NCI-H82 treated with DMSO at 0.1 percent for 48 hours (cell line): ENCODE measurements around the gene SGK1.
"Not testable (repeated sequence)": the region's sequence is repeated elsewhere in the genome, so short reads cannot be mapped to it uniquely, and the experiment has no call there.

Experiments used
- DNase-seq: peaks from one replicate; lab custom pipeline; 2025; ENCODE audit not compliant: unreplicated experiment; lab: John Stamatoyannopoulos, UW

Gene SGK1

DNA sequence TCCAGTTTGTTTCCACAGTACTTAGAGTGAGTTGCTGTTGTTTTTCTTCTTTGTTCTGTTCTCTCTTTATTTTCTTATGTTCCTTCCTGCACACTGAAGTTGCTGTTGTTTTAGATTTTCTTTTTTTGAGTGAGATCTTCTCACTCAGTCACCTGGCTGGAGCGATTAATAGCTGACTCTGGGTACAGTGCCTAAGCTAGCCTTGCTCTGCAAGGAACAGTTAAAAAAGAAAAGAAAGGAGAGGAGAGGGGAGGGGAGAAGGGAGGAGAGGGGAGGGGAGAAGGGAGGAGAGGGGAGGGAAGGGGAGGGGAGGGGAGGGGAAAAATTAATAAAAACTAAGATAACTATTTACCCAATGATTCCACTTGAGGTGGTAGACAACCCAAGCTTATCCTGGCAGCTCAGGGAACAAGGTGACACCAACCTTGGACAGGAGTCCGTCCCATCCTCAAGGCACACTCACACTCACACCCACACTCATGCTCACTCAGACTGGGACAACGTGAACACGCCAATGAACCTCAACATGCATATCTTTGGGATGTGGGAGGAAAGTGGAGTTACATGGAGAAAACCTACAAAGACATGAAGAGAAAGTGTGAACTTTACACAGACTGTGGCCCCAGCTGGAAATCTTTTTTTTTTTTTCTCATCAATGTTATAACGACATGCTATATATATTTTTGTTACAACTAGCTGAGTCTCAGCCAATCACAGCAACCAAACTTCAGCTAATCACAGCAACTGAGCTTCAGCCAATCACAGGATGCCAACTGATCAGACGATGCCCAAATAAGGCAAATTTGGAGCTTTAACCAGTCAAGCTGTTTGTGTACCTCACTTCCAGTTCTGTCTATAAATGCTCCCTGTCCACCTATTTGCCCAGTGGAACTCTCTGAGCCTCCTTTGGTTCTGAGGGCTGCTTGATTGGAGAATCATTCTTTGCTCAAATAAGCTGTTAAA lies 124.1 kb downstream of the SGK1 start:
- no peak for DNase-seq

DNA sequence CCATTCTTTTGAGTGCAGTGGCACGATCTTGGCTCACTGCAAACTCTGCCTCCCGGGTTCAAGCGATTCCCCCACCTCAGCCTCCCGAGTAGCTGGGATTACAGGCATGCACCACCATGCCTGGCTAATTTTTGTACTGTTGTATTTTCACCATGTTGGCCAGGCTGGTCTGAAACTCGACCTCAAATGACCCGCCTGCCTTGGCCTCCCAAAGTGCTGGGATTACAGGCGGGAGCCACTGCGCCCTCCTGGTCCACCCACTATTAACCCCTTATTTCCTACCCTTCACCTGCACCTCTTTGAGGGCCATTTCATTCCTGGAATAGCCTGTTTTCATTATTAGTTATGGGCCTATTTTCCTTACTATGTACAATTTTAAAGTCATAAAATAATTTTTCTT lies 125.3 kb downstream of the SGK1 start:
- not testable (repeated sequence) for DNase-seq

- no peak for DNase-seq
These were observed 127.0 kb downstream of the SGK1 start for GRCh38 chr6:134190883-134191282.

DNA sequence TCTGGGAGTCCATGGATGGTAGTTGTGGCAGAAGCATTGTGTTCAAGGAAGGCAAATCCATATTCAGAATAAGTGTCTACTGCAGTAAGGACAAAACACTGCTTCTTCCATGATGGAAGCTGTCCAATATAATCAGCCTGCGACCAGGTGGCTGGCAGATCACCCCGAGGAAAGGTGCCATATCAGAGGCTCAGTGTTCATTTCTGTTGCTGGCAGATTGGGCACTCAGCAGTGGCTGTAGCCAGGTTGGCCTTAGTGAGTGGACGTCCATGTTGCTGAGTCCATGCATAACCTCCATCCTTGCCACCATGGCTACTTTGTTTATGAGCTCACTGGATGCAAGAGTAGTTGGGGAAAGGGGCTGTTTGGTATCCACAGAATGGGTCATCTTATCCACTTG lies 130.2 kb downstream of the SGK1 start:
- no peak for DNase-seq

DNA sequence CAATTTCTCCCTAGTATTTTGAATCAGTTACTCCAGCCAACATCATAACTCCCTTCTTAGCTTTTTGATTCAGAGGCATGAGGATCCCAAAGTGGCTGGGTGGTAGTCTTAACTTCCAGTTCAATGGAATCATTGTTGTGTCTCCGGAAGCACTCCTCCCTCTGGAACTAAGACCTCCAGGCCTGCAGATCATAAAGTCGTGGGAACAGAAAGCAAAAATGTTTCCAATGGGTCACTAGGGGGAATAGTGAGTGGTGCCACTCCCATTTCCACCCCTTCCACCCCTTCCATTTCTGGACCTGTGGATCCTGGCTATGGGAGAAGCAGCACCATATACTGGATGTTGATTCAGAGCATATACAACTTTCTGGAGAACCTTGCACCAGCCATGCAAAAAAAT lies 130.8 kb downstream of the SGK1 start:
- DNase-seq, result no peak

- no peak for DNase-seq
These were observed 131.6 kb downstream of the SGK1 start for GRCh38 chr6:134186355-134186754.

DNA sequence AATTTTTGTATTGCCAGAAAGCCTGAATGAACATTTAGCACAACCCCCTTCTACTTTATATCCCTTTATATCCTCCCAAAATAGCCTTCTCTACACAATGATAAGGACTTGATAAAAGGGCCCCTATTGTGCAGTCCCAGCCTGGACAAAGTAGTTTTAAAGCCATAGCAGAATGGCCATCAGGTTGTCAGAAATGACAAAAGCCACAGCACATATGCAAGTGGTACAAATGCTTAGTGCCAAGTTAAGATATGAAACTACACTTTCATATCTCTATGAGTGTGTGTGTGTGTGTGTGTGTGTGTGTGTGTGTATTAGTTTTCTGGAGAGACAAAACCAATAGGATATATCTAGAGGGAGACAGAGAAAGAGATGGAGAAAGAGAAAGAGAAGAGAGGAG lies 132.6 kb downstream of the SGK1 start:
- DNase-seq, result no peak

DNA sequence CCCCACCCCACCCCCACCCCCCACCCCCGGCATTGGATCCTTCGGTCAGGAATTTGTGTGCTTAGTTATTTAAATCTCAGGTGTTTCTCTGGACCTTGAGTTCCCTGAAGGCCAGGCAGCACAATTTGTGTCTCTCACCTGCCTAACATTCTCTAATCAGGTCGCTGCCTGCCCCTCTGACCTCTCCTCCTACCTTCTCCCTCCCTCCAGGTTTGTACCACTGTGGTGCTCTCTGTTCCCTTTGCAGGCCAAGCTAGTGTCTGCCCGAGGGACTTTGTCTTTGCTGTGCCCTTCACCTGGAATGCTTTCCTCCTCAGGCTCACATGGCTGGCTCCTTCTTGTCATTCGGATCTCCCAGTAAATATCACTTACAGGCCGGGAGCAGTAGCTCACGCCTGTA lies 134.1 kb downstream of the SGK1 start:
- DNase-seq, result no peak

- no peak for DNase-seq
These were observed 135.4 kb downstream of the SGK1 start for GRCh38 chr6:134182528-134182927.

- not testable (repeated sequence) for DNase-seq
These were observed 136.2 kb downstream of the SGK1 start for GRCh38 chr6:134181726-134182125.

DNA sequence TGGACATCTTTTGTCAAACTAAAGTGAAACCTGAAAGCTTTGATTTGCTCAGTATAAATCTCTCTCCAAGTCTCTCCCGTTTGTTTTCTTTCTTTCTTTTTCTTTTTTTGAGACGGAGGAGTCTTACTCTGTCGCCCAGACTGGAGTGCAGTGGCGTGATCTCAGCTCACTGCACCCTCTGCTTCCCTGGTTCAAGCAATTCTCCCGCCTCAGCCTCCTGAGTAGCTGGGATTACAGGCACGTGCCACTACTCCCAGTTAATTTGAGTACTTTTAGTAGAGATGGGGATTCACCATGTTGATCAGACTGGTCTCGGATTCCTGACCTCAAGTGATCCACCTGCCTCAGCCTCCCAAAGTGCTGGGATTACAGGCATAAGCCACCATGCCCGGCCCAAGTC lies 136.7 kb downstream of the SGK1 start:
- DNase-seq, result not testable (repeated sequence)

DNA sequence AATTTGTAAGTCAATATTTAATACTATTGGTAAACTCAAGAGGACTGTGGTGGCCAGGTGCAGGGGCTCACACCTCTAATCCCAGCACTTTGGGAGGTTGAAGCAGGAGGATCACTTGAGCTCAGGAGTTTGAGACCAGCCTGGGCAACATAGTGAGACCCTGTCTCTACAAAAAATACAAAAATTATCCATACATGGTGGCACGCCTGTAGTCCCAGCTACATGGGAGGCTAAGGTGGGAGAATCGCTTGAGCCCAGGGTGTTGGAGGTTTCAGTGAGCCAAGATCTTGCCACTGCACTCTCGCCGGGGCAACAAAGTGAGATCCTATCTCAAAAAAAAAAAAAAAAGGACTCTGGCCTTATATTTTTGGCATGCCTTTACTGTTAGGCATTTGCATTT lies 137.4 kb downstream of the SGK1 start:
- not testable (repeated sequence) for DNase-seq

GRCh38 chr6:134178161-134179044 lies 139.5 kb downstream of the SGK1 start:
- peak; percentile 19 for DNase-seq

DNA sequence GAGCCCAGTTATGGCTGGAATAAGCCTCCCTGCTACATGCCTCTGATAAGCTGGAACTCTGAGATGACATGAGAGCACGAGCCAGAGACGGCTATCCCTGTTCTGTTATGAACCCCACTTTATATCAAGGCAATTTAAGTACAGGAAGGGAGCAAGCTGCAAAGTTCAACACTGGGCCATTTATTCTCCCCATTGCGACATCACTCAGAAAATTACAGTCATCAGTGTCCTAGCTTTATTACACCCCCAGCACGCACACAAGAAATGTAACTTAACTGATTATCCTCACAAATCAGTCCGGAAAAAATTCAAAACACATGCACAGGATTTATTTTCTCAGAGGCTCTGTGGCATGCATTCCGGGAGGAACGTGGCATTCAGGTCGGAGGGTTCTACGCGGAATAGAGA lies 140.2 kb downstream of the SGK1 start:
- DNase-seq, result no peak

DNA sequence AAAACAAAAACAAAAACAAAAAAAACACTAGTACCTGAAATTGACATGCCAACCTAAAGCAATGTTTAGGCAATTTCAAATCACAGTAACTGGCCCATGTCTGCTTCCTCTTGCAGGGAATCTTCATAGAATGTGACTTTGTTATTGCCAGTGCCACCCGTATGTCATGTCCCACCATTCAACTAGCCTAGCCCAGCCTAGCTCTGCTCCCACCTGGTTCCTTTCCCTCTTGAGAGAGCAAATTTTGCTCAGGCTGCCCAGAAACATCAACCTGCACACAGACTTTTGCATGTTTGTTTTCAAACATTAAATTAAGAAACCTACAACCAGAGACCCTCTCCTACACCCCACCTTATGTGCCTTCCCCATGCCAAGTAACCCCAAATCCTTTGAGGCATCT lies 140.7 kb downstream of the SGK1 start:
- no peak for DNase-seq

- DNase-seq, result no peak
These were observed 141.5 kb downstream of the SGK1 start for GRCh38 chr6:134176264-134176975.

DNA sequence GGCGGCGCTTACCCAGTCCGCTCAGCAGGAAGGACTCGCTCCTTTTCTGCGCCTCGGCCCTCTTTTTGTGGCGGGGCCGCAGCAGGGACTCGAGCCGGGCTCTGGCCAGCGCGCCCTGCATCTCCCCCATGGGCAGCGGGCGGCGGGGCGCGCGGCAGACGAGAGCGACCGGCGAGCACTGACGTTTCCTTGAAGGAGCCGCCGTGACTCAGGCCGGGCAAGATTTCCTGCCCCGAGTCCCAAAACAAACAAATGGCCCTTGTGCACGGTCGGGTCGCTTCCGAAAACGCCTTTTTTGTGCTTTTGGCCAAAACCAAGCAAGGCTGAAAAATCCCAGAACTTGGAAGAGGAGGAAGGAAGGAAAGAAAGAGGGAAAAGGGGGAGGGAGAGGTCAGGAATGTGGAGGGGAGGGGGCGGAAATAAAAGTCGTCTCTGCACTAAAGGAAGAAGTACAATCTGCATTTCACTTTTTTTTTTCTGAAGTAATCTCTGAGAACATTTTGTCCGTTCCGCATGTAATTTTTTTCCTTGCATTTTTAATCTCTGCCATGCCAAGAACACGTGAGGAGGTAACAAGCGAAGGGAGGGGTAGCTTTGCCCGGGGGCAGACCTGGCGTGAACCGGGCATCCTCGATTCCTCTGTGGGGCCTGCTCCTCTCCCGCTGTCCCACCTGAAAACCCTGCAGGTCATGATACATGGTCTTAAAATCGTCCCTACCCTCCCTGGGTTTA lies 142.2 kb downstream of the SGK1 start:
- DNase-seq, result no peak

DNA sequence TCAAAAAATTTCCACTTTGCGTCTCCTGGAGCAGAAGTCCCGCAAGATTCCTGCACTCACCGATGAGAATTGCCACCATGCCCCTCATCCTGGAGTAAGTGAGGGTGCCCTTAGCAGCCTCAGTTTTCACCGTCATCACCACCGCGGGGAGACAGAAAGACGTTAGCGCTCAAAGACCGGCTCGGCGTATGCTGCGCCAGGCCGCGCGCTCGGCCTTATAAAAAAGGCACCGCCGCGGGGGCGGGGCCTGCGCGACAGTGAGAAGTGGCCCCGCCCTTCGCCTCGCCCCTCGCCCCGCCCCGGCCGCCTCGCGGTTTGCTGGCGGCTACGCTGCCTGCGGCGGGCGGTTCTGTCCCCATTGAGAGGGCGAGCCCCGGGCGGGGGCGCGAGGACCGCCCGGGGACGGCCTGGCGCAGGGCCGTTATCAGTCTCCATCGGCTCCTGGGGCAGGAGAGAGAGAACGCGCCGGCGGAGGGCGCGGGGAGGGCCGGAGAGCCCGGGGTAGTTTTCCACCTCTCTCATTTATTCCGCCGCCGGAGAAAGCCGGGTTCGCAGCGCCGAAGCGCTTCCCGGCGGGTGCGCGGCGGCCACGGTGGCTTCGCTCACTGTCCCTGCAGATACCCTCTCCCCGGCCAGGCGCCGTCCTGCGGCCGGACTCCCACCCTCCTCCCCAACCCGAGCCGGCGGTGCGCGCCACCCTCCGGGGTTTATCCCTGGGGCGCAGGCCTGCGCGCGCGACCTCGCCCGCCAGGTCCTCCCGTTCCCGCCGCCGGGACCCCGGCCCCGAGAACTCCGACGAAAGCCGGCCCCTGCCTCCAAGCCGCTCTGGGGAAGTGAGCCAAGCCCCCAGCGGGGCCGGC lies 143.0 kb downstream of the SGK1 start:
- peak; percentile 79 for DNase-seq

DNA sequence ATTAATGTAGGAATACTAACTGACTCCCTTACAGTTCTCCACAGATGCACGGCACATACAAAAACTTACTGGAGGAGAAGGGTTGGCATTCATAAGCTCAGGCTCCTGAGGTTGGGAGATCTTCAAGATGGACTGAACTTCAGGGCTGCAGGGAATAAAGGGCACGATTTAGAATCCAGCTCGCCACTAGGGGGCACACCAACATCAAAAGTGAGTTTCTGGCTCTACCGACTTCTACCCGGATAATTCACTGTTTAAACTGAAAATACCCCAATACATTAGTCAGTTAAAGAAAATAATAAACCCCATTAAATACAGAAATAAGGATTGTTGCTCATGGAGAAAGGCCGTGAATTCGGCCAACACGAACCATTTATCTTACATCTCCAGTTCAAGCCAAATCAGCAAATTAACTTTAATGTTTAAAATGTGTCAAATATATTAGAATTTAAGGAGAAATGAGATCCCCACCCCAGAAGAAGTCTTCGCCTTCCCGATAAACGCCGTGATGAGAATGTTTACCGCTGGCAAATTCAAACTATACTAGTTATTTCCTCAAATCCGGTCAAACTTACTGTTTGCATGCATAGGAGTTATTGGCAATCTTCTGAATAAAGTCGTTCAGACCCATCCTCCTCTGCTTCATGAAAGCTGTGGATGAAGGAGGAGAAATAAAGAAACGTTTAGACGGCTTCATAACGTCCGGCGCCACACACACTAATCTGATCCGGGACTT lies 143.8 kb downstream of the SGK1 start:
- peak; percentile 85 for DNase-seq
